B cell (primary cell): ENCODE results near the gene PLSCR3. TPM values are rescaled to one million over a fixed set of nuclear protein-coding genes. Genes with fewer than 3 reads are reported as not detected.

Experiments used
- ATAC-seq: fragments of 200-7000 bp; cut with Tn5 transposase; one replicate; pipeline ENCODE4 v1.10.0; 2021; ENCODE audit warnings: low read depth, mild to moderate bottlenecking, moderate number of reproducible peaks, moderate library complexity
- CTCF ChIA-PET: fragments of 350-600 bp; sonication (Branson Sonifier 250); formaldehyde crosslinking; loops from one replicate; lab custom pipeline; 2021; ENCODE audit warnings: antibody characterized with exemption, inconsistent platforms; lab: Charles Lee
- POLR2A ChIA-PET: fragments of 350-600 bp; sonication (Branson Sonifier 250); formaldehyde crosslinking; loops from one replicate; lab custom pipeline; 2021; ENCODE audit warnings: antibody characterized with exemption; lab: Charles Lee
- DNase-seq: peaks from one replicate; pipeline ENCODE4 v3.0.0; 2013
- H2AFZ ChIP-seq: 2 replicates; pipeline ENCODE4 v1.6.1; 2012; ENCODE audit warnings: mild to moderate bottlenecking, low read depth, low read length; ENCODE audit not compliant: insufficient read depth, poor library complexity, severe bottlenecking
- H3K27ac ChIP-seq, 2 donors: 1 replicate in 1 of 2; 2 replicates in 1 of 2; pipeline ENCODE4 v1.5.1; 2012 to 2013; ENCODE audit warnings: low read length in 2 of 2, mild to moderate bottlenecking in 2 of 2, moderate library complexity in 1 of 2
- H3K27me3 ChIP-seq, 4 experiments: fragments of 200-600 bp in 1 of 4; sonication (generic) in 1 of 4; replicated peaks in 1 of 4; 1 replicate in 2 of 4; 2 replicates in 2 of 4; pipeline versions ENCODE4 v1.6.1 to v1.7.0; 2013 to 2016; ENCODE audit warnings: low read length in 3 of 4, mild to moderate bottlenecking in 2 of 4, mixed read lengths in 1 of 4, moderate library complexity in 1 of 4; ENCODE audit not compliant: insufficient read depth in 4 of 4, control insufficient read depth in 3 of 4; ENCODE audit errors: control extremely low read depth in 1 of 4
- H3K36me3 ChIP-seq, 2 experiments: replicated peaks in 1 of 2; 1 replicate in 1 of 2; 2 replicates in 1 of 2; pipeline versions ENCODE4 v1.6.1 to v1.7.1; 2013; ENCODE audit warnings: low read length in 1 of 2; ENCODE audit not compliant: insufficient read depth in 2 of 2, control insufficient read depth in 1 of 2; ENCODE audit errors: control extremely low read depth in 1 of 2, extremely low read depth in 1 of 2
- H3K4me1 ChIP-seq, 2 donors: fragments of 200-600 bp in 1 of 2; sonication (generic) in 1 of 2; 1 replicate in 1 of 2; 2 replicates in 1 of 2; pipeline versions ENCODE4 v1.5.1 to v1.6.1; 2013 to 2017; ENCODE audit warnings: low read length in 2 of 2; ENCODE audit not compliant: control insufficient read depth in 2 of 2, insufficient read depth in 2 of 2
- H3K4me2 ChIP-seq: replicated peaks from 2 replicates; pipeline ENCODE3; 2012; ENCODE audit warnings: mild to moderate bottlenecking, low read depth, low read length; ENCODE audit not compliant: poor library complexity, severe bottlenecking
- H3K4me3 ChIP-seq, 5 experiments: fragments of 200-600 bp in 1 of 5; sonication (generic) in 1 of 5; 1 replicate in 3 of 5; 2 replicates in 2 of 5; pipeline versions ENCODE4 v1.5.1 to v1.7.0; 2011 to 2016; ENCODE audit warnings: low read length in 4 of 5, mild to moderate bottlenecking in 4 of 5, low read depth in 2 of 5, control low read depth in 1 of 5, moderate library complexity in 1 of 5; ENCODE audit not compliant: insufficient read depth in 1 of 5; ENCODE audit errors: control extremely low read depth in 1 of 5, extremely low read depth in 1 of 5
- H3K79me2 ChIP-seq: fragments of 200-600 bp; sonication (generic); one replicate; pipeline ENCODE4 v1.6.0; 2016; ENCODE audit warnings: low read length; ENCODE audit not compliant: control insufficient read depth, insufficient read depth
- H3K9ac ChIP-seq: fragments of 200-600 bp; sonication (generic); 2 replicates; pipeline ENCODE4 v1.6.1; 2017; ENCODE audit warnings: mild to moderate bottlenecking, low read length, moderate library complexity
- H3K9me3 ChIP-seq, 3 donors: one replicate each; pipeline versions ENCODE4 v1.6.1 to v1.7.1; 2013; ENCODE audit warnings: low read length in 2 of 3; ENCODE audit not compliant: control insufficient read depth in 2 of 3, insufficient read depth in 1 of 3; ENCODE audit errors: control extremely low read depth in 1 of 3
- H4K20me1 ChIP-seq: 2 replicates; pipeline ENCODE4 v1.6.0; 2012; ENCODE audit warnings: mild to moderate bottlenecking, low read length; ENCODE audit not compliant: insufficient read depth, control insufficient read depth, poor library complexity, severe bottlenecking
- H3K27ac Mint-ChIP-seq: one replicate; pipeline ENCODE4 v1.8.0; 2021; ENCODE audit warnings: mixed read lengths
- H3K27me3 Mint-ChIP-seq: one replicate; pipeline ENCODE4 v1.8.0; 2021; ENCODE audit warnings: mixed read lengths
- H3K4me1 Mint-ChIP-seq: one replicate; pipeline ENCODE4 v1.8.0; 2021; ENCODE audit warnings: mixed read lengths
- H3K4me3 Mint-ChIP-seq: one replicate; pipeline ENCODE4 v1.8.0; 2021; ENCODE audit warnings: mixed read lengths
- H3K9me3 Mint-ChIP-seq: one replicate; pipeline ENCODE4 v1.8.0; 2022; ENCODE audit warnings: mixed read lengths; ENCODE audit not compliant: insufficient read depth
- EZH2 ChIP-seq: IDR thresholded peaks from 2 replicates; pipeline ENCODE4 v1.6.1; 2012; ENCODE audit warnings: borderline replicate concordance, low read depth, mild to moderate bottlenecking, moderate library complexity, low read length; ENCODE audit not compliant: insufficient read depth, poor library complexity, severe bottlenecking
- WGBS: methylation state at CpG from one replicate; pipeline ENCODE4 v1.1.5; 2013; ENCODE audit warnings: missing lambda C conversion rate; ENCODE audit not compliant: insufficient coverage; 5-methylcytosine and 5-hydroxymethylcytosine counted together
- intact Hi-C: fragments of 100-400 bp; cut with micrococcal nuclease; formaldehyde crosslinking; loops from one replicate; pipeline ENCODE4 v1.10.0; 2022
- polyA plus RNA-seq: library from polyadenylated mRNA; depleted of rRNA; stranded (reverse); fragments of >200 nt; gene quantifications from 2 replicates; pipeline ENCODE4 v1.2.3, GENCODE V29; 2012
- total RNA-seq, 2 donors: library from RNA; stranded (reverse); fragments of 120-200 nt in 1 of 2; gene quantifications; 1 replicate in 1 of 2; 2 replicates in 1 of 2; pipeline versions ENCODE4 v1.2.3 to v1.2.4, GENCODE V29; 2013 to 2022
- TF ChIP-seq, protein P1 (sequence below): fragments of 200-600 bp; IDR thresholded peaks from one replicate; pipeline ENCODE4 v1.8.0; 2022; ENCODE audit warnings: antibody characterized with exemption, mild to moderate bottlenecking

PLSCR3 gene
- total and polyA plus RNA-seq, 2 donors (not counting 1 experiment from before 2014, with no cell fraction given): 31.6 to 122 TPM

DNA sequence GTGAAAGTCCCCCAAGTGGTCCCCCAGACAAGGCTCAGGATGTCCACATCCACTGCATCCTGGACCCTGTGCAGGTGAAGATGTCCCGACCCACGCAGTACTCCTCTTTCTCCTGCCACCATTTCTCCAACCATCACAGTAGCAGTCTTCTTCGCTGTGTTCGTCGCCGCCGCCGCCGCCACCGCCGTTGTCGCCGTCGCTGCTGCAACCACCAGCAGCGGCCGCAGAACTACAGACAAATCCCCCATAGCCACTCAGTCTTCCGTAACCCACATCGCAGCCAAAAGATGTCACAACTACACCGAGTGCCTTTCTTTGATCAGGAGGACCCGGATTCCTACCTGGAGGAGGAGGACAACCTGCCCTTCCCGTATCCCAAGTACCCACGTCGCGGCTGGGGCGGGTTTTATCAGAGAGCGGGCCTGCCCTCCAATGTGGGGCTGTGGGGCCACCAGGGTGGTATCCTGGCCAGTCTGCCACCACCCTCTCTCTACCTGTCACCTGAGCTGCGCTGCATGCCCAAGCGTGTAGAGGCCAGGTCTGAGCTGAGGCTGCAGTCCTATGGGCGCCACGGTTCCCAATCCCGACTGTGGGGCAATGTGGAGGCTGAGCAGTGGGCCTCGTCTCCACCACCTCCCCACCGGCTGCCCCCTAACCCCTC lies 32.0 kb upstream of the PLSCR3 start:
- no peak for ATAC-seq
- Mint-ChIP-seq H3K4me3 (no peak overlapping the region), H3K4me1 (no peaks in the 10 kb centered on the region), H3K27ac (no peak overlapping the region), H3K9me3 (no peaks in the 10 kb centered on the region), H3K27me3 (peaks cover 4% of the 10 kb centered on the region)
- TF ChIP-seq EZH2: no peak
- TF ChIP-seq, protein P1, sequence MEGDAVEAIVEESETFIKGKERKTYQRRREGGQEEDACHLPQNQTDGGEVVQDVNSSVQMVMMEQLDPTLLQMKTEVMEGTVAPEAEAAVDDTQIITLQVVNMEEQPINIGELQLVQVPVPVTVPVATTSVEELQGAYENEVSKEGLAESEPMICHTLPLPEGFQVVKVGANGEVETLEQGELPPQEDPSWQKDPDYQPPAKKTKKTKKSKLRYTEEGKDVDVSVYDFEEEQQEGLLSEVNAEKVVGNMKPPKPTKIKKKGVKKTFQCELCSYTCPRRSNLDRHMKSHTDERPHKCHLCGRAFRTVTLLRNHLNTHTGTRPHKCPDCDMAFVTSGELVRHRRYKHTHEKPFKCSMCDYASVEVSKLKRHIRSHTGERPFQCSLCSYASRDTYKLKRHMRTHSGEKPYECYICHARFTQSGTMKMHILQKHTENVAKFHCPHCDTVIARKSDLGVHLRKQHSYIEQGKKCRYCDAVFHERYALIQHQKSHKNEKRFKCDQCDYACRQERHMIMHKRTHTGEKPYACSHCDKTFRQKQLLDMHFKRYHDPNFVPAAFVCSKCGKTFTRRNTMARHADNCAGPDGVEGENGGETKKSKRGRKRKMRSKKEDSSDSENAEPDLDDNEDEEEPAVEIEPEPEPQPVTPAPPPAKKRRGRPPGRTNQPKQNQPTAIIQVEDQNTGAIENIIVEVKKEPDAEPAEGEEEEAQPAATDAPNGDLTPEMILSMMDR: no peak
- Histone ChIP-seq H3K4me3 (no peak overlapping the region), H2AFZ (no peak overlapping the region), H3K27ac (no peak overlapping the region), H3K36me3 (no peaks in the 10 kb centered on the region), H3K4me2 (no peak overlapping the region), H3K27me3 (peaks cover 0 to 3% (median 0%) of the 10 kb centered on the region in 4 experiments), H3K9me3 (no peaks in the 10 kb centered on the region), H3K79me2 (no peaks in the 10 kb centered on the region), H3K4me1 (no peaks in the 10 kb centered on the region), H4K20me1 (no peaks in the 10 kb centered on the region), H3K9ac (no peak overlapping the region)
- ChIA-PET CTCF (no interaction called here), POLR2A (no interaction called here)
- WGBS: 97% methylated on average over 29 of the region's 33 CpGs
- no peak for DNase-seq
- intact Hi-C loops: no loop called here

DNA sequence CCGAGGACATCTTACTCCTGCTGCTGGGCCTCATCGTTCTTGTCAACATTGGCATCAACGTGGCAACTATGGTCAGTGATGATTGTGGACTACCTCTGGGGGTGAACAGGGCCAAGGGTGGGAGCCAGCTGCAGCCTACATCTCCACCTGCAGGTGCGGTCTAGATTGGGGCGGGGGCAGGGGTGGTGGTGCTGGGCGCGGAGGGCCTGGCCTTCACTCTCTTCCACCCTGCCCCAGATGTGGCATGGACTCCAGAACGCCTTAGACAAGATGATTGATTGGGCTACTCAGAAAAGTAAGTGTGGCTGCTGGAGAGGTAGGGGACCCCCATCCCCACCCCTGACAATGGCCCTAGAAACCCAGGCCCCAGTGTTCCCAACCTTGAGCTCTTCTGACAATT lies 31.4 kb upstream of the PLSCR3 start:
- no peak overlapping the region for H3K27ac Mint-ChIP-seq
- POLR2A ChIA-PET: no interaction called here

More for the DNA sequence above, 31.4 kb upstream of the PLSCR3 start:
- H3K4me1 ChIP-seq: no peaks in the 10 kb centered on the region
- no peak overlapping the region for H3K27ac ChIP-seq
- H2AFZ ChIP-seq: no peak overlapping the region
- TF ChIP-seq, protein P1: no peak
- no peak for TF ChIP-seq EZH2
- peaks cover 4% of the 10 kb centered on the region for H3K27me3 Mint-ChIP-seq
- H3K9me3 Mint-ChIP-seq: no peaks in the 10 kb centered on the region
- ATAC-seq (no peak), DNase-seq (no peak)
- H4K20me1 ChIP-seq: no peaks in the 10 kb centered on the region
- no peak overlapping the region for H3K4me2 ChIP-seq
- H3K79me2 ChIP-seq: no peaks in the 10 kb centered on the region
- intact Hi-C loops: no loop called here
- H3K9ac ChIP-seq: no peak overlapping the region
- no peaks in the 10 kb centered on the region for H3K9me3 ChIP-seq
- no peaks in the 10 kb centered on the region for H3K4me1 Mint-ChIP-seq
- peaks cover 0 to 3% (median 0%) of the 10 kb centered on the region in 4 experiments for H3K27me3 ChIP-seq
- WGBS: 91% methylated on average over 3 of the region's 8 CpGs
- no peak overlapping the region for H3K4me3 Mint-ChIP-seq
- H3K36me3 ChIP-seq: no peaks in the 10 kb centered on the region
- no peak overlapping the region for H3K4me3 ChIP-seq
- CTCF ChIA-PET: no interaction called here
